NCI-H1105 treated with DMSO at 0.1 percent for 48 hours (cell line): Measurements from ENCODE around the gene SMARCA4.

ENCODE experiments used
- DNase-seq: peaks from one replicate; lab custom pipeline; 2025; lab: John Stamatoyannopoulos, UW

Gene SMARCA4

DNA sequence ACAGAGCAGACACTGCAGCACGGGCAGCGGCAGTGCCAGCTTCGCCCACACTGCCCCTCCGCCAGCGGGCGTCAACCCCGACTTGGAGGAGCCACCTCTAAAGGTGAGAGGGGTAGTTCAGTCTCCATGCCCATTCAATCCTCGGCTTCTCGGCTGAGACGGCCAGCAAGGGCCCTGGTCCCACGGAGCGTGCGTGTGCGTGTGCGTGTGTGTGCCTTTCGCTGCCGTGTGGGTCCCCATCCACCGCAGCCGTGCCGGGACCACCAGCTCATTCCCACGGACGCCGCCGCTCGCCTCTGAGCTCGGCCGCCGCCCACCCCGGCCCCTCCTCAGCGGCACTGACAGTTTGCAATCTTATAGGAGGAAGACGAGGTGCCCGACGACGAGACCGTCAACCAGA is 72.9 kb downstream of the SMARCA4 start:
- no peak for DNase-seq

DNA sequence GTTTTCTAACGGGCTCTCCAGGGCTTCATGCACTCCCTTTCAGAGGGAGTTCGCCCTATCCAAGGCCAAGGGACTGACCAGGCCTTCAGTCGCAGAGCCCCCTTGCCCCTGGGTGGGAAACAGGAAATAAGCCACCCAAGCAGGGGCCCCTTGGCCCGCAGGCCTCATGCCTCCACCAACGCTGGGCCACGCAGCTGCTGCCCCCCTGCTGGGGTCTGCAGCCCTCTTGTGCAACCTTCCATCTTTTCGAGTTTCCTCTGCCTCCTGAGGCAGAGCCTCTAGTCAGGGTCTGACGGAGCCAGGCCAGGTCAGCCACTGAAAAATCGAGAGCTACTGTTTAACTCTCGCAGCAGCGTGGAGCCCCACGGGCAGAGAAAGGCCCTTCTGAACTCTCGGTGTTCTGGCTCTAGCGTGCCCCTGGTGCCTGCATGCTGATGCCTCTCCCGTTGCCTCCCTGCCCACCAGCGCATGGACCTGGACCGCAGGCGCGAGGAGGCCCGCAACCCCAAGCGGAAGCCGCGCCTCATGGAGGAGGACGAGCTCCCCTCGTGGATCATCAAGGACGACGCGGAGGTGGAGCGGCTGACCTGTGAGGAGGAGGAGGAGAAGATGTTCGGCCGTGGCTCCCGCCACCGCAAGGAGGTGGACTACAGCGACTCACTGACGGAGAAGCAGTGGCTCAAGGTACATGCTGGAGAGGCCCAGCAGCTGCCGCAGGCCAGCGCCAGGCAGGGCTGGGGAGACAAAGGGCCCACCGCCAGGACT is 73.8 kb downstream of the SMARCA4 start:
- DNase-seq, result no peak

DNA sequence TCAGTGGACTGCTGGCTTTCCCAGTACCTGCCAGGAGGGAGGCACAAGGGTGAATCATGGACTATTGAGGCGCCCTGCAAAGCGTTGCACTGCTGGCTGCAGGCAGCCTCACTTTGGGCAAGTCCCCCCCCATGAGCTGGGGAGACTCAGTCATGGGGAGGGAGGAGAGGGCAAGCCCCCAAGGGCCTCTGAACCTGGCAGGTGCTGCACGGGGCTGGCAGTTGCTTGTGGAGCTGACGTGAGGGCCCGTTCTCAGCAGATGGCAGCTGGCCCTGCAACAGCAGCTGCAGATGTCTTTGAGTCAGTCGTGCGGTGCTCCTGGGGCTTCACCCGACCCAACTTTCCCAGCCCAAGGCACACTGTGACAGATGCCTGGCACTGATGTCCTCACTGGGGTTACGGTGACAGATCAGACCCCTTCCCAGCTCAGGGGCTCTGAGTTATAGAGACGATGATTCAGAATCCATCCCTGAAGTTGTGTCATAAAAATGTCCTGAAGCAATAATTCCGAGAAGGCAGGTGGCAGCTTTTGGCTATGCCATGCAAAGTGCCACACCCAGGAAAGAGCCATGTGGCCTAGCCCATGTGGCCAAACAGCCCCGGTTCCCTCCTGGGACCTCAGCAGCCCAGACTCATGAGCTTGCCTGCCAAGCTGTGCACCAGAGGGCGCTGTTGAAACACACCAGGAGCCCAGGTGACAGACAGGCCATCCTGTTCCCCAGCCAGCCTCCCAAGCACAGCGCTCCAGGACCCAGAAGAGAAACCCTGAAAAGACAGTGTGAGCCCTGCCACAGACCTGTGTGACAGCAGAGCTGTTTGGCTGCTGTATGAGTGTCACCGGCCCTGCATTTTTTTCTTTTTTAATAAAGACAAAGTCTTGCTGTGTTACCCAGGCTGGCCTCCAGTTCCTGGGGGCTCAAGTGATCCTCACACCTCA is 74.9 kb downstream of the SMARCA4 start:
- DNase-seq, result peak; percentile 55

DNA sequence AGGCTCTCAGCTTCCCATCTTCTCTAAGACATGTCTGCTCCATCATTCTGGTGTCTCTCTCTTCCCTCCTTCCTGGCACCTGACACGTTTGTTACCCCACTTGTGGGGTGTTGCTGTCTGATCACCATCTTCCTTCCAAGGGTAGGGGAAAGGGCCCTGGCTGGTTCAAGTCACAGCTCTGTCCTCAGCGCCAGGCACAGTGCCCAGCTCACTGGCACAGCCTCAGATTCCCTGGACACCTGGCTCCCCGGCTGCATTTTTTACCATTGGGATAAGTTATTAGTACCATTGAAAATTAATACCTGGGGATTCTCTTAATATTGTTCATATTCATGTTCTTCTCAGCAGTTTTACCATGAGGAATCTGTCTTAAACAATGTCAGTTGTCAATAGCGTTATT is 77.7 kb downstream of the SMARCA4 start:
- no peak for DNase-seq

GRCh38 chr19:11041194-11041593 is 80.4 kb downstream of the SMARCA4 start:
- no peak for DNase-seq

DNA sequence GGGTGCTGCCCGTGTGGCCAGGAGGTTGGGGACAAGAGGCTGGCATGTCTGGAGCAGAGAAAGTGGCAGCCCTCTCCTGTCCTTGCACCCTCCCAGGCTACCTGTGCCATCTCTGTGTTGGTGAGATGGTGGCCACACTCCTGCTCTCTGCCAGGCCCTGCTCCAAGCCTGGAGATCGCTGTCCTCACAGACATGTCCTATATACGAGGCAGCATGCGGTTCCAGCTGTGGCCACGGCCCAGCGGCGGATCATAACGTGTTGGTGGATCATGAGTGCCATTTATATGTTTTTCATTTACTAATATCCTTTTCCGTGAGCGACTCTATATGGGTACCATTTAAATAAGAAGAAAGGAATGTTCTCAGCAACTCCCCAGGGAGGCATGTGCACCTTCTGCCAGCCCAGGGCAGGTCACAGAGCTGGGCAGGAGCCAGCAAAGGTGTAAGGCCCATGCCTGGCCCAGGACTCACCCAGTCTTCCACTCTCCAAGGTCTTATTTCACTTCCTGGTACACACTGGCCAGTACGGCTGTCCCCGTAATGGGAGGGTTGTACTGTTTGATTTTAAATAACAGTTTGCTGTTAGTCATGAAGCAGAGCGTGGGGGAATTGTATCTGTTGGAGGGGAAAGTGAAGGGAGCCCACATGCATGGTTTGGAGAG is 81.3 kb downstream of the SMARCA4 start:
- no peak for DNase-seq

GRCh38 chr19:11044431-11044830 is 83.6 kb downstream of the SMARCA4 start:
- DNase-seq, result no peak

DNA sequence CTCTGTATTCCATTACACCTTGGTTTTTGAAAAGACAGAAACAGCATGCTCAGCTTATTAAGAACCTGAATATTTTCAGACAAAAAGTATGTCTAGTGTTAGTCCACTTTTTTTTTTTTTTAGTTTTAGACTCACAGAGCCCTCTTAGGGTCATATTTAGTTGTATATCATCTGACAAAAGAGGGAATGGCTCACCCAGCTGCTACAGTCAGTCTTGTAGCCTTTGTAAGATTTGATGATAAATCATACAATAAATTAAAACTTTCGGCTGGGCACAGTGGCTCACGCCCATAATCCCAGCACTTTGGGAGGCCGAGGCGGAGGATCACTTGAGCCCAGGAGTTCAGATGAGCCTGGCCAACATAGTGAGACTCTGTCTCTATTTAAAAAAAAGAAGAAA is 84.7 kb downstream of the SMARCA4 start:
- no peak for DNase-seq

- DNase-seq, result no peak
Observed at GRCh38 chr19:11046605-11047354, 86.0 kb downstream of the SMARCA4 start.

DNA sequence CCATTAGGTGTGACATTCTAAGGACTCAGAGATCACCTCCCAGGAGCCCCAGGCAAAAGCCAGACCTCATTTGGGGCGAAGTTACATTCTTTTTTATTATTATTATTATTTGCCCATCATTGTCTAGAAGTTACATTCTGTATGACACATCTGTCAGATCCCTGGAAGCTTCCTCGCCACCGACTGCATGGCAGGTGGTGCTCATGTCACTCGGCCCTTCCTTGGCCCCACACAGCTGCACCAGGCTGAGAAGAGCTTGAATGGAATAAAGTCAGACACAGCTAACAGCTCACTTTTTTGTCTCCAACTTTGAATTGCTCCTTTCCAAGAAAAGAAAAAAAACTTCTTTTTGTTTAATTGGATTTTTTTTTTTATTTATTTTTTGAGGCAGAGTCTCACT is 87.0 kb downstream of the SMARCA4 start:
- no peak for DNase-seq

GRCh38 chr19:11050323-11051114 is 89.7 kb downstream of the SMARCA4 start:
- DNase-seq, result no peak

- no peak for DNase-seq
Observed at GRCh38 chr19:11053817-11054195, 93.0 kb downstream of the SMARCA4 start.

GRCh38 chr19:11054200-11054599 is 93.4 kb downstream of the SMARCA4 start:
- DNase-seq, result no peak

DNA sequence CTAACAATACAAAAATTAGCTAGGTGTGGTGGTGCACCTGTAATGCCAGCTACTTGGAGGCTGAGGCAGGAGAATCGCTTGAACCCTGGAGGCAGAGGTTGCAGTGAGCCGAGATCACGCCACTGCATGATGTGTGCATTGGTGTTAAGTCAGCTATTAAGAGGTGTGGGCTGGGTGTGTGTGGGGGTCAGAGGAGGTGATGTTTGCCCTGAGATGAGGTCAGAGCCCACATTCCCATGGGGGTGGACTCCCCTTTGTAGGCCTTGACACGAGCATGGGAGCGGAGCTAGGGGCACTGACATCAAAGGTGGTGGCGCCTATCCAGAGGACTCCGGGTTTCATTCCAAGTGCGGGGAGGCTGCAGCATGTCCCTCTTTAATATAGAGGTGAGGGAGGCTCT is 93.8 kb downstream of the SMARCA4 start:
- DNase-seq, result no peak

DNA sequence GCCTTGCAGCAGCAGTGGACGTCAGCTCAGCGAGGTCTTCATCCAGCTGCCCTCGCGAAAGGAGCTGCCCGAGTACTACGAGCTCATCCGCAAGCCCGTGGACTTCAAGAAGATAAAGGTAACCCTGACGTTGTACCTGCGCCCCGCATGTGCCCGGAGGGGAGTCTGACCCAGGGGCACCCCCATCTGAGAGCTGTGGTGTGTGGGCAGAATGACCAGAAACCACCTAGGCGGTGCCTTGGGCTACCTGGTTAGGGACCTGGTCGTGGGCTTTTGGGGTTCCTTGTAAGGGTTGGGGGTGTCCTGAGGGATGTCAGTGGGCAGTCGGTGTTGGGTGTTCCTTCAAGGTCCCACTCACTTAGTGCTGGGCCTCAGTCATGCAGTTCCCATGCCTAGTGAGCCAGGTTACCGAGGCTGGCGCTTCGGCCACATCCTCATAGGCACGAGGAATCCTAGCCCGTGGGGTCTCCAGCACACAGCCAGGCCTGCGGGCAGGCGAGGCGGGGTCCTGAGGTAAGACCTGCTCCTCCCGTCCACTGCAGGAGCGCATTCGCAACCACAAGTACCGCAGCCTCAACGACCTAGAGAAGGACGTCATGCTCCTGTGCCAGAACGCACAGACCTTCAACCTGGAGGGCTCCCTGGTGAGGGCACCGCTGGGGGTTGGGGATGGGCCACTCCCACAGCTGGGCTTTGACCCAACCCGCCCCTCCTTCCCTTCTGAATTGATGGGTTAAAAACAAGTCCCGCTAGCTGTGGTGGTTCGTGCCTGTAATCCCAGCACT is 97.6 kb downstream of the SMARCA4 start:
- DNase-seq, result no peak

DNA sequence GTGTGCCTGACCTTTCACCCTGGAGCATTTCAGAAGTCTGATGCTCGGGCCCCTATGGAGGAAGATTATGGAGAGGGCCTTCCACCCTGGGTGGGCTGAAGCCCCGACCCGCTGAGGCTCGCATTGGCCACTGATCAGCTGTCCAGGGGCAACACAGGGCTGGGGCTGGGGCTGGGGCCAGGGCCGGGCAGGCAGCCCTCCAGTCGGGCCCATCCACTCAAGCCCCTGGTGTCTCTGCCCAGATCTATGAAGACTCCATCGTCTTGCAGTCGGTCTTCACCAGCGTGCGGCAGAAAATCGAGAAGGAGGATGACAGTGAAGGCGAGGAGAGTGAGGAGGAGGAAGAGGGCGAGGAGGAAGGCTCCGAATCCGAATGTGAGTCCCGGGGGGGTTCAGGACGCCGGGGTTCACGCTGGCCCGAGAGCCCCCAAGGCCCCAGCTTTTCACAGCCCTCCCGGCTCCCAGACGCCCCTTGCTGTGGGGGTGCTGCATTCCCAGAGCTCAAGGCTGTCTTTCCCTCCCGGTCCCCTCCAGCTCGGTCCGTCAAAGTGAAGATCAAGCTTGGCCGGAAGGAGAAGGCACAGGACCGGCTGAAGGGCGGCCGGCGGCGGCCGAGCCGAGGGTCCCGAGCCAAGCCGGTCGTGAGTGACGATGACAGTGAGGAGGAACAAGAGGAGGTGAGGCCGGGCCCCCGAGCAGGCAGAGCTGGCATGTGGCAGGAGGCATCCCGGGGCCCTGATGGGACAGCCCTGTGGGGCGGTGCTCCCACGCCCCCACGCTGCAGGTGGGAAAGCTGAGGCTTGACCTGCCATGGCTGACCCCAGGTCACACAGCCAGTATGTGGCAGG is 98.9 kb downstream of the SMARCA4 start:
- no peak for DNase-seq

- no peak for DNase-seq
Observed at GRCh38 chr19:11061952-11062351, 101.1 kb downstream of the SMARCA4 start.

DNA sequence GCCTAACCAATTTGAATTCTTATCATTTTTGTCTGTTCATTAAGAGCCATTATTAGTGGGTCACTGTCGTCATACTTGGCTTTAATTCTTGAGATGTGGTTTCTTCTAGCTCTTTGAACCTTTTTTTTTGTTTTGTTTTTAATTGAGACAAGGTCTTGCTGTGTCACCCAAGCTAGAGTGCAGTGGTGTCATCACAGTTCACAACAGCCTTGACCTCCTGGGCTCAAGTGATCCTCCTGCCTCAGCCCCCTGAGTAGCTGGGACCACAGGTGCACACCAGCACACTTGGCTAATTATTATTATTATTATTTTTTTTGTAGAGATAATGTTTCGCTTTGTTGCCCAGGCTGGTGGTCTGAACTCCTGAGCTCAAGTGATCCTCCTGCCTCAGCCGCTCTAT is 102.6 kb downstream of the SMARCA4 start:
- no peak for DNase-seq

GRCh38 chr19:11064831-11065303 is 104.0 kb downstream of the SMARCA4 start:
- DNase-seq, result no peak
